GM18519 (cell line): ENCODE data around the gene FH.
A peak's percentile ranks its signal among the peaks of the same experiment; 100 is the strongest.

Source experiments
- ATAC-seq: cut with Tn5 transposase; IDR thresholded peaks from one replicate; pipeline ENCODE4 v1.9.1; 2021; ENCODE audit warnings: mild to moderate bottlenecking, moderate library complexity; ENCODE audit not compliant: unreplicated experiment, low FRiP score

FH gene

GRCh38 chr1:241527146-241527545 lies 7.6 kb upstream of the FH start:
- ATAC-seq = no peak

GRCh38 chr1:241525026-241525425 lies 5.5 kb upstream of the FH start:
- no peak for ATAC-seq

GRCh38 chr1:241521718-241522117 lies 2.2 kb upstream of the FH start:
- no peak for ATAC-seq

GRCh38 chr1:241520080-241520465 lies 518 bp upstream of the FH start:
- ATAC-seq = no peak

- peak; percentile 18 for ATAC-seq
These were observed 863 bp downstream of the FH start for GRCh38 chr1:241518476-241519307.

GRCh38 chr1:241513378-241513777 lies 6.2 kb downstream of the FH start:
- no peak for ATAC-seq

- ATAC-seq = no peak
These were observed 12.2 kb downstream of the FH start for GRCh38 chr1:241507189-241507863.

GRCh38 chr1:241503444-241503843 lies 16.1 kb downstream of the FH start:
- no peak for ATAC-seq

GRCh38 chr1:241499910-241500309 lies 19.6 kb downstream of the FH start:
- ATAC-seq = no peak

GRCh38 chr1:241495741-241496140 lies 23.8 kb downstream of the FH start:
- no peak for ATAC-seq

- ATAC-seq = no peak
These were observed 30.8 kb downstream of the FH start for GRCh38 chr1:241488739-241489138.

GRCh38 chr1:241485554-241485992 lies 34.0 kb downstream of the FH start:
- peak; percentile 46 for ATAC-seq

GRCh38 chr1:241485145-241485544 lies 34.4 kb downstream of the FH start:
- peak; percentile 80 for ATAC-seq

GRCh38 chr1:241482761-241483250 lies 36.7 kb downstream of the FH start:
- ATAC-seq = no peak

GRCh38 chr1:241479294-241479693 lies 40.3 kb downstream of the FH start:
- no peak for ATAC-seq

- no peak for ATAC-seq
These were observed 43.9 kb downstream of the FH start for GRCh38 chr1:241475671-241476070.

- ATAC-seq = no peak
These were observed 46.5 kb downstream of the FH start for GRCh38 chr1:241473026-241473425.

- no peak for ATAC-seq
These were observed 48.5 kb downstream of the FH start for GRCh38 chr1:241470908-241471590.

- ATAC-seq = no peak
These were observed 49.2 kb downstream of the FH start for GRCh38 chr1:241470361-241470760.

- no peak for ATAC-seq
These were observed 53.9 kb downstream of the FH start for GRCh38 chr1:241465673-241466072.

GRCh38 chr1:241464985-241465384 lies 54.6 kb downstream of the FH start:
- no peak for ATAC-seq
